Renal cortical epithelial cell (primary cell): ENCODE results near the gene COL5A2. TPM values are rescaled to one million over a fixed set of nuclear protein-coding genes. Genes with fewer than 3 reads are reported as not detected.

Experiments
- DNase-seq: peaks from one replicate; pipeline ENCODE4 v3.0.0-alpha.2; 2011; ENCODE audit warnings: low read depth
- total RNA-seq: library from RNA; depleted of rRNA; stranded (reverse); fragments of >200 nt; gene quantifications from 2 replicates; pipeline ENCODE4 v1.2.3, GENCODE V29; 2014

COL5A2 gene
- total RNA-seq, 1 donor from 2014 or later = 45.5 TPM

DNA sequence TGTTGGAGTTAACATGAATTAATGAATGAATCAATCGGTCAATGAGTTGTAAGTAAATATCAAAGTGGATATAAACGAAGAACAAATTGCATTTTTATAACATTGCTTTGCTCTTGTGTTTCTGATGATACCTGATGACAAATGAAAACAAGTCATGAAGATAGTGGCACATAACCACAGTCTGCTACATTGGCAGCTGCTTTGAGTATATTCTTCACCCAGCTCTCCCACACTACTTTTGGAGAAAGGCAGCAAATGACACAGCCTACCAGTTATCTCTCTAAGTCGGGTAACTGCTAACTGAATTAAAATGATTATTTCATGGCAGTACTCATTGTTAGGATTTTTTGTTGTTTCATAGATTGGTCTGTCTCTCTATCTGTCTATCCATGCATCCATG lies 76.8 kb downstream of the COL5A2 start:
- no peak for DNase-seq

DNA sequence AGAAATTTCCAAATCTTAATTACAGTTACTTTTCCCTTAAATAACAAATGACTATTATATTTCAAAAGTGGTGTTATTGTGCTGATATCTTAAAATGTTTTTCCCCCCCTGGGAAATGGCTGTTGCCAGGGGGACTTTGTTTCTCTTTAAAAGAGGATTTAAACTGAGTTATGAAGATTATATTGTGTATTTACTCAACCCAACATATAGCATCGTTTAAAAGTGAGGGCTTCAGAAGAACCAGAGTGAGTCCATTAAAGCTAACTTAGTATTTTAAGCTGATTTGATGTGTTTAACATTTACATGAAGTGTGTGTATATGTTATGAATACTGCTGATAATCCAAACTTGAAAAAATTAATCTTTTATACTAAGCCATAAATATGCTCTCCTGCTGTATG lies 81.6 kb downstream of the COL5A2 start:
- no peak for DNase-seq

DNA sequence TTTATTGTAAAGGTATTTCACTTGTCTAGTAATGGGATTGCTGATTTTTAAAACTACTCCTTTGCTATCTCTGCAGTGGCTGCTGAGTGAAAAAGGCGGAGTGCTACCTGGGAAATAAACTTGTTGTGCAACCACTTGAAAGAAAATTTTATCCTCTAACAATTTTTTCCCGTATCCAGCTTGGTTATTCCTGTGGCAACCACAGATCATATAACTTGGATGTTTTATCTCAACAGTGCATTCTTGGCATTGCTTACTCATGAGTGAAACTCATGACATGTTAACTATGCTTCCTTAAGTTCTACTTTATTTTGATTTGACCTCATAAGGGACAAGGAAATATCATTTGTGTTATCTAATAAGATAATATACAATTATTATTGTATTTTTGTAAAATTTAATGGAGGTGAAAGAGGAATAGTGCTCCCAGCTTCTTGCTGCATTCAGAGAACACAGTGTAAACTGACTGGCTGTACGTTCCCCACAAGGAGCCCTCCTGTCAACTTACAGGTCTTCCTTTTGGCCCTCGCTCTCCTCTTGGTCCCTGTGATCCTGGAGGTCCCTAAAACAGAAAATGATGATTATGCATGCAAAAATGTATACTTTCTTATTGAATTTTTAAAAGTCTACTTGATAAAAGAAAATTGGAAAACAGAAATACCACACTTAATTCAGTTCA lies 82.7 kb downstream of the COL5A2 start:
- peak; percentile 89 for DNase-seq

DNA sequence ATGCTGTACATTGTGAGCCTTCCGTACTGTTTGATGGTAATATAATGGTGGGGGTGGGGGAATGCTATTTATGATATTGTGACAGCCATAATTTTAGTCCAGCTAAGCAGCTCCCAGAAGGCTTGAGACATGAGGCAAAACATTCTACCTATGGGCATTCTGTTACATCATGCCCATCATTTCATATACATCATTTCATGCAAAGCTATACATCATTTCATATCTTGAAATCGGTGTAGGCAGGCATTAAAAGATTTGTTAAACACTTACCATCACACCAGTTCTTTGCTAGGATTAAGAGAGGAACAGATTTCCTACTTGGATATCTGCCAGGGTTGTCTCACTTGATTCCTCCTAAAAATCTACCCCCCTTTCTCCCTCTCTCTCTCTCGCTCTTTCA lies 84.5 kb downstream of the COL5A2 start:
- no peak for DNase-seq

DNA sequence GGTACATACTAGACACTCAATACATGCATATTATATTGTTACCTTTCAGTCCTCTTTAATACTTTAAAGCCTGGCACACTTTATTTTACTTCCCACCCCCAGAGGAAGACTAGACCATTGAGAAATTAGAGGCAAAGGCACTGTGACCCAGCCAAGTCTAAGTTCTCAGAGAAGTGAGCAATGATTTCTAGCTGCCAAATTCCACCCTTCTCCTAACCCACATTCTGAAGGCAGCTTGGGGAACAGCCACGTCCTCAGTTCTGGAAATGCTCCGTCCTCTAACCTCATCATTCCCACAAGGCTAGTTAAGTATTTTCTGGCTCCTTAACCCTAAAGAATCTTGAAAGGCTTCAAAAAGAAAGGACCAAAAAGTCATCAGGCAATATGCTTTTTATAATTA lies 86.6 kb downstream of the COL5A2 start:
- DNase-seq = no peak

DNA sequence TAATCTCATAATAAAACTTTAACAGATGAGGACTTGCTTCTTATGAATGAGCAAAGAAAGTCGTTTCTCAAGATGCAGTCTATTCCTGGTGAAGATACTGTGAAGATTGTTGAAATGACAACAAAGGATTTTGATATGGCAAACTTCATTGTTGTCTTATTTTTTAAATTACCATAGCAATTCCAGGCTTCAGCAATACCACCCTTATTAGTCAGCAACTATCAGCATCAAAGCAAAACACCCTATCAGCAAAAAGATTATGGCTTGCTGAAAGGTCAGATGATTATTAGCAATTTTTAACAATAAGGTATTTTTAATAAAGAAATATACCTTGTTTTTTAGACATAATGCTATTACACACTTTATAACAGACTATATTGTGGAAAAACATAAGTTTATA lies 88.3 kb downstream of the COL5A2 start:
- no peak for DNase-seq

DNA sequence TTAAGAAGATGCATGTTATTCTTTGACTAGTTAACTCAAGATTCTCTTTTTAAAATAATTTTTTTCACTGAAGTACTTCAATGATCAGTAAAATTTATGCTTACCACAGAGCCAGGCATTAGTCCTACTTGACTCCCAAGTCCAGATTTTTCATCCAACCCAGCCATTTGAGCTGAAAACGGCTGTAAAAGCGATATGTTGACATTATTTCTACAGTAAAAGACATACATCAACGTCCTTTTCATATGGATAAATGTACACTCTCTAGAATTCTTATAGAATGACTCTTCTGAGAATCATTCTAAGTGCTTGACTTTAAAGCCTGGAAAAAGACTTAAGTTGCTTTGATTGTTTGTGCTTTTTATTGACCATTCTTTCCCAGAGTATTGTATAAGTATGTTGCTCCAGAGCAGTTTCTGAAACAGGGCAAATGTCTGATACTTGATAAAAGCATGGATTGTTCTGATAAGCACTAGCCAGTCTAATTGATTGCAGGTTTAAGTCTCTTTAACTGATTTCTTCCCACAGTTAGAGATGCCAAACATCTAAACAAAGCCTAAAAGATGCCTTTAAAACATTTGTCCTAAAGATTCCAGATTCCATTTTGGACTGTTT lies 90.9 kb downstream of the COL5A2 start:
- DNase-seq = no peak

DNA sequence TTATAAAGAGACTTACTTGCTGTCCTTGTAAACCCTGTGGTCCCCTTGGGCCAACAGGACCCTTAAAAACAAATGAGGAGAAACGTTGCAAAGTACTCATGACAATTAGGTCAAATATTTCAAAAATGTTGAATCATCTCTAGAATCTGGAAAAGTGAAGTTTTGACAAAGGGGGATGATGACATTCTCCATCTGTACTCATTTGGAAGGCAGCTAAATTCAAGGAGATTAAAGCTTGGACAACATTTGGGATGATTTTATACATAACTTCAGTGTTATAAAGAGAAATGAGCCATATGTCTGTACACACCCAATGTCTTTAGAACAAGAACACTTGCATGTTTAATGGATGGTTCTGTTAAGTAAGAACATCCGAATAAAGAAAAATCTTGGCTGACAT lies 92.9 kb downstream of the COL5A2 start:
- DNase-seq = no peak

DNA sequence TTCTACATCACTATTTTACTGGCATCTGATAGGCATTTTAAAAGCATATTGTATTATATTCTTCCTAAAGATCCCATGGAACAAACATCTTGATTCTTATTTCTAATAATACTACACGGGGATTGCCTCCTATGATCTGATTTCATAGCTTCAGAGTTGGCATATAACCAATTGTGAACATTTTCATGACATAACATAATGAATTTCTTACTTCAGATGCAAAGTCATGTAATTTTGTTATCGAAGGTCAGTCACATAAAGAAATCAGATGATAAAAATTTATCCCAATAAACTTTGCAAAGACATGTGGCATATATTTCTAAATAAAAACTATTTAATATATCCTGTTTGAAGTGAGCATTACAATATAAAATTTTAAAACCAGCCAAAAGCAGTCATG lies 93.3 kb downstream of the COL5A2 start:
- no peak for DNase-seq

DNA sequence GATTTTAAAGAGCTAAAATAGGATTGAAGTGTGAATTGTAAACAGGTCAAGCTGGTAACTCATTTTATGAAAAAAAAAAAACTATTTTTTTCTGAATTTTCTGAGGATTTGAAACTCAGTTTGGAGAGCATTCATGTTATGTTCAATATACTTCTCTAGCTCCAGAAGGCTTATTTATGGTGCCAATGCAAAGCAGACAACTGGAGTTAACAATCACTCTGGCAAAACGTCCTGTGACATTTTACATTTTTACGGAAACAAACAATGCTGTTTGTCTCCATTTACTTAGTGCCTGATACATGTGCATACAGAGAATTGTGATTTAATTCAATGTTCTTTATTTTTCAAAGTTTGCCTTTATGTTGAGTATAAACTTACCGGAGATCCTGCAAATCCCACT lies 96.0 kb downstream of the COL5A2 start:
- DNase-seq = no peak

DNA sequence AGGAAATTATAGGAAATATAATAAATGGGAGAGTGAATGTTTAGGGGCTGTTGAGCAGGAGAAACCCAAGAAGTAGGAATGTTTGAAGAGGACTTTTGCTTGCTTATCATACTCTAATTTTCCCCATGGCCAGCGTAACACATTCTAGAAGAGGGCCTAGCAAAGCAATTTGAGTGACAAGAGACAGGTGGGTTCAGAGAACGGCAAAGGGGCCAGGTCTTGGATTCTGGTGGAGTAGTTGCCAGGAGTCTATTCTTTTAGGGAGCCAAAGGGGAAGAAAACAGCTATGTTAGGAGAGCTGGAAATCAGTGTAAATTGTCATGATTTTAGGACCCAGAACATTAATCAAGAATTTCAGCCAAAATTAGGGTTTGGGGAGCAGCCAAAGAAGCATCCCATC lies 96.5 kb downstream of the COL5A2 start:
- no peak for DNase-seq

DNA sequence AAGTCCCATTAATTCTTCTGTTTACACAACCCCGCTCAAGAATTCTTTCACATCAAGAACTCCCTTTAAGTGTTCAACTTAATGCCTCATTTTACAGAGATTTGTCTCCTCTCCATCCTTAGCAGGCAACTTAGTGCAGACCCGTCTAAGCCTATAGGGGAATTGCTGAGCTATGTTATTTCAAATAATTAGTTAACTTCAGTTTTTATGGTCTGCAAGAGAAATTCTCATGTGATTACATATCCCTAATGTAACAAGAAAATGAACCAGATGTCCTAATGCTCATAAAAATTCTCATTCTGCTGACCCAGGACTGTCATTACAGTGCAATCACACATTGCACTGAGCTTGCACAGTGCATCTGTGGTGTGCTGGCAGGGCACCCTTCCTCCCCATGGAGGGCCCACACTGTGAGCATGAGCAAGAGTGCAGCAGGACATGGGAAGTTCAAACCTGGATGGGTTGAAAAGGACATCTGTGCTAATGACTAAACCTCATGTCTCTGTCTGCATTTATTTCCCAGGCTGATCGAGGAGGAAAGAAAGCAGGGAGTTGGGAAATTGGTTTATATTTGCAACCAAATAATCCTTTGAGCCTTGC lies 97.1 kb downstream of the COL5A2 start:
- DNase-seq = no peak

DNA sequence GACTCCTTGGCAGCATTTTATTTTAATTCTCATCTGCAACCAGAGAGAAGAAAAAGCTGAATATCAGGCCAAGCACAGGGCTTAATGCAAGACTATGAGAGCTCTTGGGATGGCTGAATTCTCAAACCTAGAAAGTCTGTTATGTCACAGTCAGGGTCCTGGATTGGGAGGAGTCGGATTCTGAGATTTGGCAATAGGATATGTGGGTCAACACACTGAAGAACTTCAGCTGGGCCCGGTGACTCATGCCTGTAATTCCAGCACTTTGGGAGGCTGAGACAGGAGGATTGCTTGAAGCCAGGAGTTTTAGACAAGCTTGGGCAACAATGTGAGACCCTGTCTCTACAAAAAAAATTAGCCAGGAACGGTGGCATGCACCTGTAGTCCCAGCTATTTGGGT lies 103.0 kb downstream of the COL5A2 start:
- DNase-seq = no peak

DNA sequence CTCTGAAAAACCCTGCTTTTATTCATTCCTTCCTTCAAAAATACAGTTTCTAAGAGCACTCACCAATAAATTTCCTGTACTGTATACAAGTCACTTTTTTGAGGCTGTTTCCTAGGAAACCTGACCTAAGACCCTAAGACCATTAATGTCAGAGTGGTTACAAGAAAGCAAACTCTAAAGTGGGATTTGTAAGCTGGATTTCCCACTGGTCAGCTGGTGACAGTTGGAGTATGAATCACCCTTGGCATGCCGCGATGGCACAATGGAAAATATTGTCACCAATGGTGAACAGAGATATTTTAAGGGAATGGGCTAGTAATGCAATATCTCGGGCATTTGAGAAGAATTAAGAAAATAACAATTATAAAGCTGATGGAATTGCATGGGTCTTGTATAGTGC lies 103.4 kb downstream of the COL5A2 start:
- no peak for DNase-seq

DNA sequence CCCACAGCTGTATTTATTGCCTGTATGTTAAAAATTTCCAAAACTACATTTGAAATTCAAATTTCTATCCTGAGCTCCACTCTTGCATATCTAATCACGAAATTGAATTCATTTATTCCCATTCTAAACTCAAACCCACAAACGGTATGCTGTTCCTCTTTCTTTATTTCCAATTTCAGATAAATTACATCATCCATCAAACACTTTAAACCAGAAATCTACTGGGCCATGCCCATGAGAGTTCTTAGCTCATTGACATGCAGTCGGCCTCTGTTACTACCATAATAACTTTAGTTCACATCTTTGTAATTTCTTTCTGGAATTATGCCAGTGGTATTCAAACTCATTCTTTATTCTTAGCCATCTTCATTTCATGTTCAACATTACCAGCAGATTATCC lies 105.1 kb downstream of the COL5A2 start:
- peak; percentile 2 for DNase-seq

DNA sequence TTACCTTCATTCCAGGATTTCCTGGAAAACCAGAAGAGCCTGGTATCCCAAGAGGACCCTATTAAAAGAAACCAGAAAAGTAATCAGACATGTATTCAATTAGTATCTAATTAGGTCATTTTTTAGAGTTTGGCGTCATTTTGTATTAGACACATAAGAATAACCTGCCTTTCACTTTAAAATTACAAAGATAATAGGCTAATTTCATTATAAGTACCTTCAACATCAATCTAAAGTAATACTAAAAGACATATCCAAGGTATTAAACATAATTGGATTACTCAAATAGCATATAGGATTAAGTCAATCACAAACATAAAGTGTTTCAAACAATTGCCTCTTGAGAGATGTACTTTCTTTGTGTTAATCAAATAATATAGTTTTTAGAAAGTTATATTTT lies 107.5 kb downstream of the COL5A2 start:
- no peak for DNase-seq

DNA sequence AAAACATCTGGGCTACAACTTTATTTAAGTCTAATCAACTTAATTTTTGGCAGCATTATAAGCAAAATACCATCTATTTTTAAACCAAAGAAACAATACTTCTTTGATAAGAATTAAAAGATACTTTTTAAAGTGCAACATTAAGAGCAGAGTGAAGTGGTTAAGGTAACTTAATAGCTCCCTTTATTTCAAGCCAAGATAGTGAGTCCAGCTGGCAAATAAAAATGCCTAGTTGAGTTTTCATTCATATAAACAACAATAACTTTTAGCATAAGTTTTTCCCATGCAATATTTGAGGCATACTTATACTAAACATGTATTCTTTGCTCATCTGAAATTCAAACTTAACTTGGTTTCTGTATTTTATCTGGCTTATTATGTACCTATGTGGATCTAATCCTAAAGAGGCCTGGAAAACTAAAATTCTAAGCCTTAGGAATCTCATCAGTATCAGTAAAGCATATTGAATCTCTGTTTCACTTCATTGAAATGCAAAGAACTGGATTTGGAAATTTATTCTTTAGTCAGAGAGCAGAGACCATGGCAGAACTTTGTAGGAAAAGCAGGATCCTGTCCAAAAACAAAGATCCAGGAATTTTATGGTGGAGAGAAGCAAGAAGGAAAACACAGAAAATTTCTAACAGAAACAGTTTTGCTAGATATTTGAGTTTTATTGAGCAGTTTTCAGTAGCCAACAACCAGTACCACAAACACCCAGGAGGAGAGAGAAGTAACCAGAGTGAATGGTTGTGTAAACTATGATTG lies 109.5 kb downstream of the COL5A2 start:
- DNase-seq = no peak

DNA sequence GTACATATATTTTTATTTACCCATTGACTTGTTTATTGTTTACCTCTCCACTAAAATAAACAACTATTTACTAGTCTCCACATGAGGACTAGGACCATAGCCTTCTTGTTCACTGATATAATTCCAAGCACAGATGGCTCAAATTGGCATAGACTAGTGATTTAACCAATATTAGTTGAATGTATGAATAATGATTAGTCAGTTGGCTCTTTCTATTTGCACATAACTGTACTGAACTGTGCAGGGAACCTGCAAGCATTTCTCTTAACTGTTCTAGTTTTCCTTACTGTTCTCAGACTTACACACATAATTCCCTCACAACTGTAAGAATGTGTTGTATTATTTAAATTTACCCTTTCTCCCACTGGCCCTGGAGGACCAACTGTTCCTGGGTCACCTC lies 113.5 kb downstream of the COL5A2 start:
- DNase-seq = no peak

DNA sequence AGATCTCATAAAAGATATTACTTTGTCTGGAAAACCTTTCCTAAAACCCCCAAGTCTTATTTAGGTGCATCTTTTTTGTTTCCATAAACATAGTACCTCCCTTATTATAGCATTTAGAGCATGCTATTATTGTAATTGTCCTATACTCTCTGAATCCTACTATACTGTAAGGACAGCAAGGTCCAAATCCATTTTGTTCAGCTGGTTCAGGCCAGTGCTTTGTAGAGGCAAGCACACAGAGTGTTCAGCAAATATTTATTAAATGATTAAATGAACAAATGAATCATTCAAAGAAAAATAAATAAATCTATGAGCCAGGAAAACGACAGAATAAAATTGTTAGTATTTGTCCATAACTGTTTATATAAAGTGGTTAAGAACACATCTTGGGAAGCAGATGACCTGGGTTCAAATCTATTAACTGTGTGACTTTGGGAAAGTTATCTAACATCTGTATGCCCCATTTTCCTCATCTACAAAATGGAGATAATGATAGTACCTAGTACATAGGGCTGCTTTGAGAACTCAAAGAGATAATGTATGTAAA lies 119.4 kb downstream of the COL5A2 start:
- no peak for DNase-seq

DNA sequence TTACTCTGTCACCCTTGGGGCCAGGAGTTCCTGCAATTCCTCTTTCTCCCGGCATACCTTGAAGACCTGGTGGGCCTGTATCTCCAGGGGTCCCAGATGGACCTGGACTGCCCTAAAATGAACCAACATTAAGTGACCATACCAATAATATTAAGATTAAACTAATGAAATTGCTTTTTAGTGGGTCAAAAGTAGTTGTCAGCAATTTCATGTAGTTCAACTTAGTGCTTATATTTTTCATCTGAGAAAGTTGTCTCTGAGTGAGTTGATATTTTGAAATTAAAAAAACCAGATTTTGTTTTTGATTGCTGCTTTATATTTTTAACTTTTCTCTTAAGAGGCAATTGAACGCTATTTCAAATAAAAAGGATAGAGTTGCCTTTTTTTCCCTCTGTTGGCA lies 122.2 kb downstream of the COL5A2 start:
- no peak for DNase-seq

DNA sequence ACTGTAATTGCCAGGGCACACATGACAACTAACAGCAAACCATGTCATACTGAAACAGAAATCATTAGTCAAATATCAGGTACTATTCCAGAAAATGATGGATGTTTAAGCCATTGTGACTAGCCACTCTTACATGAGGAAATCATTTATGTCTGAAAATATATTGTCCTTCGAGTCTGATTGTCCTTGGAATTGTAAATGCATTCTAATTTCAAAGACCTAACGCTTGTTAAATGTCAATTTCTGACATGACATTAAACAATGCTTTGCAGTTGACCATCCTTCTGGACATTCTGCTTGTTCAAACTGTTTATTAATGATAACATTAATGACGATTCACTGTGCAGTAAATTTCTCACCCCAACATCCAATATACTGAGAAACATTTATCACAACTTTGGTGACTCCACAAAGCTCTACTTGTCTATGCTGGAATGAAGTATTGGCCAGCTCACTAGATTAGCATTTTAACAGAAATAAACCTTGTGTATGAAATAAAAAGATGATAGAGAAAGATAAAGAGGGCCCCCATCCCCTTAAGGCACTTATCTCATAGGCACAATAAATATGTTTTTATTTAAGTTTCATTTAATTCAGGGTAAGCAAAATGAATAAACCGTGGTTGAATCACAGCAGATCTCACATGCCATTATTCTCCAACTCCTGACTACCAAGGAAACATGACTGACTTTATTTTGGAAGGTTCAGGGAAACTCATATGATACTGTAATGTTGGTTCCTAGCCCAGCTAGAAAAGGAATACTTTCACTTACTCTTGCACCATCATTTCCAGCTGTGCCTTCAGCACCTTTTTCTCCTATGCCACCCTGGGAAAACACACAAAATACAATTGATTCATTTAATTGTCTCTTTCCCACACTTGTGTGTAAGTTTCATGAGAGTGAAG lies 123.1 kb downstream of the COL5A2 start:
- DNase-seq = no peak
